HG03469 (cell line): ENCODE measurements around the gene VARS2.

Source experiments
- ATAC-seq: cut with Tn5 transposase; IDR thresholded peaks from one replicate; pipeline ENCODE4 v1.9.1; 2021; ENCODE audit warnings: mild to moderate bottlenecking, moderate library complexity, moderate number of reproducible peaks; ENCODE audit not compliant: unreplicated experiment

VARS2 gene

DNA sequence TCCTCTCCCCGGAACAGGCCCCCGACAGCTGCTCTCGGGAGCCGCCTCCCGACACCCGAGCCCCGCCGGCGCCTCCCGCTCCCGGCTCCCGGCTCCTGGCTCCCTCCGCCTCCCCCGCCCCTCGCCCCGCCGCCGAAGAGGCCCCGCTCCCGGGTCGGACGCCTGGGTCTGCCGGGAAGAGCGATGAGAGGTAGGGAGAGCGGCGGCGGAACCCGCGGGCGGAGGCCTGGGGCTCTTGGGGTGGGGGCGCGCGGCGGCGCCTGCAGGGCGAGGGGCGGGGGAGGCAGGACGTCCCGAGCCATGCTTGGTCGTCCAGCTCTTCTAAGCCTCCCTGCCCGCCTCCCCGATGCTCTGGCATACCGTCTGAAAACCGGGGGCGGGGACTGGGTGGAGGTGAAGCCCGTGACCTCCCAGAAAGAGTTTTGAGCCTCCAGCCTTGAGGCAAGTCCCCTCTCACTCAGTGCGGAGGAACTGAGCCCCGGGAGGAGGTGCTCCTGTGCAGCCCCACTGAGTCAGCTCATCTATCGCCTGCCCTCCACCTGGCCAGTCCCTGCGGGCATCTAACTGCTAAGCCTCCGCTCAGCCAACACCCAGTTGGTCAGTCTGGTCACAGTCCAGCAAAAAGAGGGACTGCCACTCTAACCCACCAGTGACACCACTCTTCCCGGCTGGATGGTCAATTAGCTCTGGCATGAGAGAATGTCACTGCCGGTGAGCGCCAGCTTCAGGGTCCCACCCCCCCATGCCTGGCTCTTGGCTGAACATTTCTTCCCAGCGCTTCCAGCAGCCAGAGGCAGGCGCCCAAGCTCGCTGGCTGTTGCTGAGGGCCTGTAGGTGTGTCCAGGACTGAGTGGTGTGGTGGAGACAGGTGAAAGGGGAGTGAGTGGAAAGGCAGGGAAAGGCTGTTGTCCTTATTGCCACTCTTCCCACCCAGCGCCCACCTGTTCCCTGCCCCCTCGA is 29.2 kb upstream of the VARS2 start:
- no peak for ATAC-seq

- no peak for ATAC-seq
Observed at GRCh38 chr6:30885481-30885998, 28.5 kb upstream of the VARS2 start.

- ATAC-seq, result no peak
Observed at GRCh38 chr6:30885999-30886896, 27.8 kb upstream of the VARS2 start.

DNA sequence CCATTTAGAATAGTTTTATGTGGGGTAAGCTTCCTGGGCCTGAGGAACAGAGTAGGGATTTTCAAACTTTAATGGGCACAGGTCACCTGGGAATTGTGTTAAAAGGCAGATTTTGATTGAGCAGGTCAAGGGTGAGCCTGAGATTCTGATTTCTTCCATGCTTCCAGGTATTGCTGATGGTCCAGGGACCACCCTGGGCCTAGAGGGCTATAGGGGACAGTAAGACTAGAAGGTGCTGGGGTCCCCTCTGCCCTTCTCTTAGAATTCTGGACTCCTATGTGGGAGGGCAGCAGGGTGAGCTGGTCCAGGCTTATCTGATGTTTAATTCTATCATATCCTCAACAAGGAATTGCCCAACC is 27.2 kb upstream of the VARS2 start:
- ATAC-seq, result no peak

GRCh38 chr6:30887901-30888815 is 25.9 kb upstream of the VARS2 start:
- no peak for ATAC-seq

GRCh38 chr6:30888816-30889495 is 25.1 kb upstream of the VARS2 start:
- no peak for ATAC-seq

DNA sequence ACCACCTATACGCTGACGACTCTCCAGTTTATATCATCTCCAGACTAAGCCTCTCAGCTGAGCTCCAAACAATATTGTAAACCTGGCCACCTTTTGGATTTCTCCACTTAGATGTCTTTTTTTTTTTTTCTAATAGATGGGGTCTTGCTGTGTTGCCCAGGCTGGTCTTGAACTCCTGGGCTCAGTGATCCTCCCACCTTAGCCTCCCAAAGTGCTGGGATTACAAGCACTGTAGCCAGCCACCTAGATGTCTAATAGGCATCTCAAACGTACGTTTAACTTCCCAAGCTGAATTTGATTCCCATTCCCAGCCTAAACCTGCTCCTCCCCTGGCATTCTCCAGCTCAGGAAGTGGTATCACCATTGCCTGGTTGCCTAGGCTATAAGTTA is 24.5 kb upstream of the VARS2 start:
- no peak for ATAC-seq

DNA sequence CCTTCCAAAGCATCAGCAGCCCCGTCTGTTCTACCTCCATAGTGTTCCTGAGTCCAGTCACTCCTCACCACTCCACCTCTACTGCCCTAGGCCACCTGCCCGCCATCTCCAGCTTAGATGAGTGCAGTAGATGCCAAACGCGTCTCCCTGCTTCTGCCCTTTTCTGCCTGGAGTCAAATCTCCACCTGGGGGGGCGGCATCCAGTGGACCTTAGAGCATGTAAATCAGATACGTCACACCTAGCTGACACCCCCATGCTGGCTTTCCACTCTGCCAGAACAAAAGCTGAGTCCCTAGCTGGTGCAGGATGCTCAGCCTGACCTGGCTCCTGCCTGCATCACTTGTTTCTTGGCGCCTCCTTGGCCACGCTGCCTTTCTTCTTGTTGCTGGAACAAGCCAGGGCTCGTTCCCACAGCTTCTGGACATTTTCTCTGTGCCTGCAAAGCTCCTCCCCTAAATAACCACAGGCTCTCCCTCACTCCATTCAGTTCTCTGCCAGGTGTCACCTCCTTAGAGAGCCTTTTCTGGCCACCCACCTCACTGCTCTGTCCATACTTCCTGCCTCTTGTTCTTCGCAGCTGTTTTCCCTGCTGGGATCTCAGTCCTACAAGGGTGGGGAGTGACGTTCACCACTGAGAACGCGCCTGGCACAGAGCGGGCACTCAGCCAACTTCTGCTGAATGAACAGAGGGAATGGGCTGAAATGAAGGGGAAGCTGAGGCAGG is 24.0 kb upstream of the VARS2 start:
- no peak for ATAC-seq

DNA sequence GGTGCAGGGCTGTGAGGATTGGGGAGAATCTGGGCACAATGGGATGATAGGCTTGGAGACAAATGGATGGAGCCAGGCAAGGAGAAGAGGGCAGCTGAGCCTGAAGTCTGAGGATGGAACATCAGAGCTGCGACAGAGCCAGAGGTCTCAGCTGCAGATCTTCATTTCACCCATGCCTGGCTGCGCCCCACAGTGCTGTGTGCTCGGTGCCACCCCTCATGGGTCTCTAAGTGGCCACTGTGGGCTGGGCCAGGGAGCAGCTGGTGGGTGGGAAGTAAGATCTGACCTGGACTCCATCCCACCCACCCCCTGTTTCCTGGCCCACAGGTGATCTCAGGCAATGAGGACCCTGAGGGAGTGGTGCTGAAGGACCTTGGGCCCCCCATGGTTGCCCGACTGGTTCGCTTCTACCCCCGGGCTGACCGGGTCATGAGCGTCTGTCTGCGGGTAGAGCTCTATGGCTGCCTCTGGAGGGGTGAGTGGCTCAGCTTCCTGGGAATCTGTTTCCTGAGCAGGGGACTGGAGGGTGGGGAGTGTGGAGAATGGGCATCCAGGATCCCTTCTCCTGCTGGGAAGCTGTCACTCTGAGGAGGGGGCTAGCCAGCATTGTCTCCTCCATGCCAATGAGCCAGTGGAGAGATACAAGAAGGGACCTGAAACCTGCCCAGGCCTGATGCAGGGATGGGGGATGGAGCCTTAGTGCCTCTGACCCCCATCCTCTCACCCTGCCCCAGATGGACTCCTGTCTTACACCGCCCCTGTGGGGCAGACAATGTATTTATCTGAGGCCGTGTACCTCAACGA is 23.2 kb upstream of the VARS2 start:
- no peak for ATAC-seq

DNA sequence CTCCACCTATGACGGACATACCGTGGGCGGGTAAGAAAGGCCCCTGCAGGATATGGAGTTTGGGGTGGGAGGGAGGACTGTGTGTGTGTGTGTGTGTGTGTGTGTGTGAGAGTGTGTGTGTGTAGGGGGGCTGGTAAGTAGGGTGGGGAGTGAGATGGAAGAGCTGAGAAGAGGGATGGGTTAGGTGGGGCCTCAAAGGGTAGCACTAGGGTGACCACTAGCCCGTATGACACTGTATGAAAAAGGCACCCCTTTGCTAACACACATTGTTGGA is 22.7 kb upstream of the VARS2 start:
- no peak for ATAC-seq

DNA sequence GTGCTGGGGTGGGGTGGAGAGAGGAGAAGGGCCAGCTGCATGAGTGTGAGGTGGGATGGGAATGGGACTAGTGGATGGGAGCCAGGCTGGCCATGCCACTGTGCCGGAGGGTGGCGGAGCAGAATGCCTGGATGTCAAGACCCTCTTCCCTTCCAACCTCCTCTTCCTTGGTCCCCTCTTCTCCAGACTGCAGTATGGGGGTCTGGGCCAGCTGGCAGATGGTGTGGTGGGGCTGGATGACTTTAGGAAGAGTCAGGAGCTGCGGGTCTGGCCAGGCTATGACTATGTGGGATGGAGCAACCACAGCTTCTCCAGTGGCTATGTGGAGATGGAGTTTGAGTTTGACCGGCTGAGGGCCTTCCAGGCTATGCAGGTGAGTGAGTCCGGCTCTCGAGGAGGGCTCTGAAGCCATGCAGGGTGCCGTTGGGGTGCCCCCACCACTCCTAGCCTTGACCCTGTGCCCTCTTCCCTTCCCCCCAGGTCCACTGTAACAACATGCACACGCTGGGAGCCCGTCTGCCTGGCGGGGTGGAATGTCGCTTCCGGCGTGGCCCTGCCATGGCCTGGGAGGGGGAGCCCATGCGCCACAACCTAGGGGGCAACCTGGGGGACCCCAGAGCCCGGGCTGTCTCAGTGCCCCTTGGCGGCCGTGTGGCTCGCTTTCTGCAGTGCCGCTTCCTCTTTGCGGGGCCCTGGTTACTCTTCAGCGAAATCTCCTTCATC is 22.1 kb upstream of the VARS2 start:
- ATAC-seq, result no peak

DNA sequence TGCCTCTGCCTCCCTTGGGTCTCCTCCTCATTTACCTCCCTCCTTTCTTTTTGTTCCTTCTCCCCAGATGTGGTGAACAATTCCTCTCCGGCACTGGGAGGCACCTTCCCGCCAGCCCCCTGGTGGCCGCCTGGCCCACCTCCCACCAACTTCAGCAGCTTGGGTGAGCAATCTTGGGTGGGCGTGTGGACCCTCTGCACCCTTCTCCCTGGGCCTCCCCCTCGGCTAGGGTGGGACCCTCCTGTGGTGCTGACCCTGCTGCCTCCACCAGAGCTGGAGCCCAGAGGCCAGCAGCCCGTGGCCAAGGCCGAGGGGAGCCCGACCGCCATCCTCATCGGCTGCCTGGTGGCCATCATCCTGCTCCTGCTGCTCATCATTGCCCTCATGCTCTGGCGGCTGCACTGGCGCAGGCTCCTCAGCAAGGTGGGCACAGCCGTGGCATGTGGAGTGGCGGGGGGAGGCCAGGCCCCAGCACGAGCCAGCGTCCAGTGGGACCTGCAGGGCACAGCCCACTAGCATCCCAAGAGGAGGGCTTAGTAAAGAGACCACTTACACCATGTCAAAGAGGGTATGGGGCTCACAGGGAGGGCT is 20.9 kb upstream of the VARS2 start:
- ATAC-seq, result no peak

- ATAC-seq, result no peak
Observed at GRCh38 chr6:30893666-30894065, 20.4 kb upstream of the VARS2 start.

GRCh38 chr6:30894381-30894780 is 19.7 kb upstream of the VARS2 start:
- ATAC-seq, result no peak

DNA sequence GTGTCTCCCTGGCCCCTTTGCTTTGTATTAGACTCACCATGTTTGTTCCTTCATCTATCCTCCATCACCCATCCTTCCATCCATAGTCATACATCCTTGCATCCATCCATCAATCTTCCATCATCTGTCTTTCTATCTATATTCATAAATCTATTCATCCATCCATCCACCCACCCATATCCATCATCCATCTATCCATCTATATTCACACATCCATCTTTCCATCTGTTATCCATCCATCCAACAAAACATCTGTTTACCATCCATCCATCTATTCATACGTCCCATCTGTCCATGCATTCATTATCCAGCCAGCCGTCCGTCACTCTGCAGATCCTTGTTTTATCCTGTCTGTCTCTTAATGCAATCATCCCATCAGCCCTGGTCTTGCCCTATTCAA is 19.1 kb upstream of the VARS2 start:
- ATAC-seq, result no peak

GRCh38 chr6:30895343-30895742 is 18.7 kb upstream of the VARS2 start:
- no peak for ATAC-seq

- ATAC-seq, result no peak
Observed at GRCh38 chr6:30896541-30896940, 17.5 kb upstream of the VARS2 start.

GRCh38 chr6:30897882-30898281 is 16.2 kb upstream of the VARS2 start:
- no peak for ATAC-seq
